Hepatocyte (in vitro differentiated cells): Measurements from ENCODE around the gene TTF2. TPM values are rescaled to one million over a fixed set of nuclear protein-coding genes. Genes with fewer than 3 reads are reported as not detected.

Experiments used
- DNase-seq: peaks from one replicate; pipeline ENCODE4 v3.0.0-alpha.2; 2016; ENCODE audit warnings: low spot score
- H2AFZ ChIP-seq: fragments of 200-600 bp; sonication (generic); 2 replicates; pipeline ENCODE4 v1.6.0; 2016; ENCODE audit warnings: antibody characterized with exemption, mild to moderate bottlenecking
- H3K27ac ChIP-seq: fragments of 200-600 bp; sonication (generic); 2 replicates; pipeline ENCODE4 v1.5.1; 2016; ENCODE audit warnings: mild to moderate bottlenecking
- H3K27me3 ChIP-seq: fragments of 200-600 bp; sonication (generic); 2 replicates; pipeline ENCODE4 v1.6.1; 2016
- H3K36me3 ChIP-seq: fragments of 200-600 bp; sonication (generic); replicated peaks from 2 replicates; pipeline ENCODE4 v1.5.1; 2016; ENCODE audit warnings: low read depth; ENCODE audit not compliant: insufficient read depth
- H3K4me1 ChIP-seq: fragments of 200-600 bp; sonication (generic); 2 replicates; pipeline ENCODE4 v1.5.1; 2016; ENCODE audit warnings: mild to moderate bottlenecking, moderate library complexity; ENCODE audit not compliant: insufficient read depth
- H3K4me2 ChIP-seq: fragments of 200-600 bp; sonication (generic); 2 replicates; pipeline ENCODE4 v1.6.0; 2016
- H3K4me3 ChIP-seq: fragments of 200-600 bp; sonication (generic); 2 replicates; pipeline ENCODE4 v1.5.1; 2016; ENCODE audit warnings: mild to moderate bottlenecking
- H3K79me2 ChIP-seq: fragments of 200-600 bp; sonication (generic); 2 replicates; pipeline ENCODE4 v1.6.0; 2017; ENCODE audit warnings: mild to moderate bottlenecking
- H3K9me2 ChIP-seq: fragments of 200-600 bp; sonication (generic); replicated peaks from 2 replicates; pipeline ENCODE4 v1.6.0; 2017; ENCODE audit warnings: mild to moderate bottlenecking; ENCODE audit not compliant: insufficient read depth
- H3K9me3 ChIP-seq: fragments of 200-600 bp; sonication (generic); 2 replicates; pipeline ENCODE4 v1.5.1; 2016; ENCODE audit warnings: low read depth, mild to moderate bottlenecking
- H4K20me1 ChIP-seq: fragments of 200-600 bp; sonication (generic); 2 replicates; pipeline ENCODE4 v1.6.0; 2016; ENCODE audit warnings: mild to moderate bottlenecking; ENCODE audit not compliant: insufficient read depth, poor library complexity, severe bottlenecking
- CTCF ChIP-seq: fragments of 200-600 bp; sonication (generic); IDR thresholded peaks from 2 replicates; pipeline ENCODE4 v1.5.1; 2016; ENCODE audit warnings: antibody characterized with exemption, mild to moderate bottlenecking; ENCODE audit not compliant: poor library complexity
- EZH2 ChIP-seq: fragments of 200-600 bp; sonication (generic); IDR thresholded peaks from 2 replicates; pipeline ENCODE4 v1.6.1; 2016; ENCODE audit warnings: antibody characterized with exemption, mild to moderate bottlenecking, borderline replicate concordance
- EZH2phosphoT487 ChIP-seq: fragments of 200-600 bp; sonication (generic); IDR thresholded peaks from one replicate; pipeline ENCODE4 v1.6.1; 2018; ENCODE audit warnings: antibody characterized with exemption, mild to moderate bottlenecking, low read depth, moderate library complexity; ENCODE audit not compliant: unreplicated experiment, severe bottlenecking
- WGBS: methylation state at CpG from one replicate; pipeline ENCODE4 v1.1.6; 2016; ENCODE audit warnings: low lambda C conversion rate; ENCODE audit errors: missing lambda C conversion rate; 5-methylcytosine and 5-hydroxymethylcytosine counted together
- polyA plus RNA-seq: library from polyadenylated mRNA; unstranded; fragments of >200 nt; fragmentation: Nextera tagmentation; extraction: Ambion mirVana; gene quantifications from 2 replicates; pipeline ENCODE4 v1.2.1, GENCODE V29; 2016
- total RNA-seq: library from RNA; depleted of rRNA; stranded (reverse); fragments of >200 nt; gene quantifications from 2 replicates; pipeline ENCODE4 v1.2.3, GENCODE V29; 2014

TTF2 gene
- total and polyA plus RNA-seq, 2 experiments from 2014 or later, result 13.8 to 14.3 TPM

GRCh38 chr1:117143172-117143571 is 83.0 kb downstream of the TTF2 start:
- no peaks in the 10 kb centered on the region for H3K79me2 ChIP-seq
- no peak overlapping the region for H3K27ac ChIP-seq
- TF ChIP-seq EZH2phosphoT487 (no peak), CTCF (no peak), EZH2 (no peak)
- H3K4me1 ChIP-seq, result peaks cover 16% of the 10 kb centered on the region
- no peak for DNase-seq
- no peak overlapping the region for H3K4me2 ChIP-seq
- no peaks in the 10 kb centered on the region for H3K36me3 ChIP-seq
- no peak overlapping the region for H3K4me3 ChIP-seq
- no peak overlapping the region for H2AFZ ChIP-seq
- no peaks in the 10 kb centered on the region for H3K27me3 ChIP-seq
- no peaks in the 10 kb centered on the region for H3K9me2 ChIP-seq
- no peaks in the 10 kb centered on the region for H4K20me1 ChIP-seq
- H3K9me3 ChIP-seq, result no peaks in the 10 kb centered on the region

DNA sequence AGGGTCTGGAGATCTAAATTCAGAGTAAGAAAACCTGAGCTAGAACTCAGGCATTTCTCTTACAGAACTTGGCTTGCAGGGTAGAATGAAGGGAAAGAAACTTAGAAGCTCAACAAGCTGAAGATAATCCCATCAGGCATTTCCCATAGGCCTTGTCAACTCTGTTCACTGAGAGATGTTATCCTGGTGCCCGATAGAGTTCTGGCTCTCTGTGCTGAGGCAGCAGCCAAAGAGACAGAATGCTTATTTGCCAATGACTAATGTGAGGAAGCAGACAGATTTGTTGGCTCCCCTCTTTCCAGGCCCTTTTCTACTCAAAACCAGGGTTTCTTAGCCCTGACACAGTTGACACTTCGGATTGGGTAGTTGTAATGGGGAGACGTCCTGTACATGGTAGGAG is 83.7 kb downstream of the TTF2 start:
- H3K27me3 ChIP-seq, result no peaks in the 10 kb centered on the region
- H3K27ac ChIP-seq, result no peak overlapping the region
- no peaks in the 10 kb centered on the region for H4K20me1 ChIP-seq
- H3K9me2 ChIP-seq, result no peaks in the 10 kb centered on the region
- TF ChIP-seq CTCF (no peak), EZH2 (no peak), EZH2phosphoT487 (no peak)
- H3K4me3 ChIP-seq, result no peak overlapping the region
- no peak overlapping the region for H3K4me2 ChIP-seq
- peaks cover 23% of the 10 kb centered on the region for H3K4me1 ChIP-seq
- 75% methylated on average over 3 of the region's 3 CpGs for WGBS
- no peaks in the 10 kb centered on the region for H3K79me2 ChIP-seq
- H3K36me3 ChIP-seq, result no peaks in the 10 kb centered on the region
- no peak overlapping the region for H2AFZ ChIP-seq
- H3K9me3 ChIP-seq, result no peaks in the 10 kb centered on the region
- DNase-seq, result no peak

GRCh38 chr1:117146072-117146471 is 85.9 kb downstream of the TTF2 start:
- no peaks in the 10 kb centered on the region for H3K9me2 ChIP-seq
- H3K4me2 ChIP-seq, result no peak overlapping the region

More at GRCh38 chr1:117146072-117146471, 85.9 kb downstream of the TTF2 start:
- TF ChIP-seq EZH2phosphoT487 (no peak), EZH2 (no peak), CTCF (no peak)
- no peaks in the 10 kb centered on the region for H3K36me3 ChIP-seq
- 95% methylated on average over 2 of the region's 2 CpGs for WGBS
- H3K79me2 ChIP-seq, result no peaks in the 10 kb centered on the region
- no peaks in the 10 kb centered on the region for H3K27me3 ChIP-seq
- H4K20me1 ChIP-seq, result no peaks in the 10 kb centered on the region
- no peak overlapping the region for H2AFZ ChIP-seq
- peak overlapping the region; percentile 38 for H3K27ac ChIP-seq
- no peak overlapping the region for H3K4me3 ChIP-seq
- DNase-seq, result no peak
- H3K9me3 ChIP-seq, result no peaks in the 10 kb centered on the region
- peaks cover 23% of the 10 kb centered on the region for H3K4me1 ChIP-seq
